Measurements from ENCODE around the gene CFAP77.

CFAP77 gene

GRCh38 chr9:132478353-132479050, 68.5 kb downstream of the CFAP77 start:
- peaks cover 6% of the 10 kb centered on the region for H3K4me1 ChIP-seq (ENCODE audit: insufficient read depth, insufficient read length)
- no peaks in the 10 kb centered on the region for H3K27me3 ChIP-seq (ENCODE audit: insufficient read depth, insufficient read length)
- H3K9me3 ChIP-seq (ENCODE audit: insufficient read depth, low read length): no peaks in the 10 kb centered on the region
- no peak for DNase-seq (ENCODE audit: low read depth, low spot score)
- no peak overlapping the region for H3K4me3 ChIP-seq (ENCODE audit: insufficient read length, low read depth)
- TF ChIP-seq ZNF274 (IDR thresholded peaks at IDR 0.05; ENCODE audit: low read depth, low read length): no peak
- TF ChIP-seq SUZ12 (IDR thresholded peaks at IDR 0.05; ENCODE audit: extremely low read depth, insufficient read depth, insufficient read length): no peak
- TF ChIP-seq YY1 (IDR thresholded peaks at IDR 0.05; ENCODE audit: insufficient read depth, insufficient read length): no peak
- H3K36me3 ChIP-seq (ENCODE audit: insufficient read depth, insufficient read length, low read length): no peaks in the 10 kb centered on the region
- H3K9ac ChIP-seq (ENCODE audit: insufficient read length, low read depth): no peak overlapping the region

GRCh38 chr9:132479733-132480132, 69.7 kb downstream of the CFAP77 start:
- no peak overlapping the region for H3K9ac ChIP-seq (ENCODE audit: insufficient read length, low read depth)
- TF ChIP-seq ZNF274 (IDR thresholded peaks at IDR 0.05; ENCODE audit: low read depth, low read length): no peak
- TF ChIP-seq SUZ12 (IDR thresholded peaks at IDR 0.05; ENCODE audit: extremely low read depth, insufficient read depth, insufficient read length): no peak
- no peak for TF ChIP-seq YY1 (IDR thresholded peaks at IDR 0.05; ENCODE audit: insufficient read depth, insufficient read length)

DNA sequence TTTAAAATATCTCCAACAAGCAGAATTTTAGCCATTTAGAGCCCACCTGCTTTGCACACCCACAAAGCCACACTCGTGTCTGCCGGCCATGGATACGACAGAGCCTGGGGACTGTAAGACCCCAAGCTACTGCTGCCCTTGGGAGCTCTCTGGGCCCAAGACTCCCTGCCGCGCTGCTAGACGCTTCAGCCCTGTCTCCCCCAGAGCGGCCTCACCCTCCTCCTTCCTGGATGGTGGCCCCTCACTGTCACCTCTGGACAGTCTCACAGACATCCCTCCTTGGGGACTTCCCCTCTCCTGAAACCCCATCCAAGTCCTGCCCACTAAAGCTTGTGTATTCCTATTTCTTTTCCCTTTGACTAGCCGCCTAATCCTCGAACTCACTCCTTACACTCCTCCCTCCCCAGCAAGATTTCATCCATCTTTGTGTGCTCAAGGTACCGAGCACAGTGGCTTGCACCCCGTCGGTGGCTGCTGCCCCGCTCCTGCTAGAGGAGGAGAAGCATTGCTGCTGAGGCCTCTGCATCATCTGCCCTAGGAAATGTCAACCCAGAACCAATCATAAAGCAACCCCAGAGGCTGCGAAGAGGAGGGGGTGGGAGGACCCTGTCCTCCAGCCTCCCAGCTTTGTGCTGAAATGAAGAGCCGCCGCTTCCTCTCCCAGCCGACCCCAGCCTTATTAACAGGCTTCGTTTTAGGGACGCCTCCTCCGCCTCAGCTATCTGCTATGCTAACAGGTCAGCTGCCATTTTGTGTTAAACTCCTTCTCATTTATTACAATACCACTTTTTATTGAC, 71.2 kb downstream of the CFAP77 start:
- TF ChIP-seq YY1 (IDR thresholded peaks at IDR 0.05; ENCODE audit: insufficient read depth, insufficient read length) (no peak), ZNF274 (IDR thresholded peaks at IDR 0.05; ENCODE audit: low read depth, low read length) (no peak), SUZ12 (IDR thresholded peaks at IDR 0.05; ENCODE audit: extremely low read depth, insufficient read depth, insufficient read length) (no peak)

More at GRCh38 chr9:132479733-132480132, 69.7 kb downstream of the CFAP77 start:
- H3K27me3 ChIP-seq (ENCODE audit: insufficient read depth, insufficient read length): no peaks in the 10 kb centered on the region
- H3K4me1 ChIP-seq (ENCODE audit: insufficient read depth, insufficient read length): peaks cover 6% of the 10 kb centered on the region
- DNase-seq (ENCODE audit: low read depth, low spot score): no peak
- H3K36me3 ChIP-seq (ENCODE audit: insufficient read depth, insufficient read length, low read length): no peaks in the 10 kb centered on the region
- H3K4me3 ChIP-seq (ENCODE audit: insufficient read length, low read depth): no peak overlapping the region
- H3K9me3 ChIP-seq (ENCODE audit: insufficient read depth, low read length): no peaks in the 10 kb centered on the region

DNA sequence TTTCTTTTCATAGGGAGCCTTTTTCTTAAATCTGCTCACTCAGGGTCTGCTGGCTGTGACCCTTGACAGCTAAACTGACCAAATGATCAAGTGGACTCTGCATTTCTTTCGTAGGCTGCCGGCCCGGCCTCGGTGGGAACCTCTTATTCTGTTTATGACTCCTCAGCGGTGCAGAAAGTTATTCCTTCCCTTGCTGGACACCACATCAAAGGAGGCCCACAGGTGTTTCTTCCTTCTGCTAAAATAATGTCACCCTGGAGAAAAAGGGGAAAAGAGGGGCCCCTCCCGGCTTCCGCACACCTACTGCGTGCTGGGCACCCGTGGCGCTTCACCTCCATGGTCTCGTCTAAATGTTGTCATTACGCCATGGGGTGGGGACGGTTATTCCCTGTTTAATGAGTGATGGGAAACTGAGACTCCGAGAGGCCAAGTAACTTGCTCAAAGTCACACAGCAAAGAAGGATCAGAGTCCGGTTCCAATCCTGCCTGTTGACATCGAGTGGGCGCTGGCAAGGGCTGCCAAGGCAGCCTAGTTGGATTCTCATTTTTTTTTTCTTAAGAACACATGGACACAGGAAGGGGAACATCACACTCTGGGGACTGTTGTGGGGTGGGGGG, 72.3 kb downstream of the CFAP77 start:
- Histone ChIP-seq H3K27me3 (ENCODE audit: insufficient read depth, insufficient read length) (no peaks in the 10 kb centered on the region), H3K4me3 (ENCODE audit: insufficient read length, low read depth) (no peak overlapping the region), H3K36me3 (ENCODE audit: insufficient read depth, insufficient read length, low read length) (no peaks in the 10 kb centered on the region), H3K9me3 (ENCODE audit: insufficient read depth, low read length) (no peaks in the 10 kb centered on the region), H3K9ac (ENCODE audit: insufficient read length, low read depth) (no peak overlapping the region), H3K4me1 (ENCODE audit: insufficient read depth, insufficient read length) (peaks cover 9% of the 10 kb centered on the region)
- TF ChIP-seq YY1 (IDR thresholded peaks at IDR 0.05; ENCODE audit: insufficient read depth, insufficient read length): no peak
- no peak for TF ChIP-seq SUZ12 (IDR thresholded peaks at IDR 0.05; ENCODE audit: extremely low read depth, insufficient read depth, insufficient read length)
- no peak for TF ChIP-seq ZNF274 (IDR thresholded peaks at IDR 0.05; ENCODE audit: low read depth, low read length)
- DNase-seq (ENCODE audit: low read depth, low spot score): no peak

More for the DNA sequence above, 71.2 kb downstream of the CFAP77 start:
- Histone ChIP-seq H3K4me3 (ENCODE audit: insufficient read length, low read depth) (no peak overlapping the region), H3K9ac (ENCODE audit: insufficient read length, low read depth) (no peak overlapping the region), H3K9me3 (ENCODE audit: insufficient read depth, low read length) (no peaks in the 10 kb centered on the region), H3K36me3 (ENCODE audit: insufficient read depth, insufficient read length, low read length) (no peaks in the 10 kb centered on the region), H3K4me1 (ENCODE audit: insufficient read depth, insufficient read length) (peaks cover 6% of the 10 kb centered on the region), H3K27me3 (ENCODE audit: insufficient read depth, insufficient read length) (no peaks in the 10 kb centered on the region)
- DNase-seq (ENCODE audit: low read depth, low spot score): no peak

DNA sequence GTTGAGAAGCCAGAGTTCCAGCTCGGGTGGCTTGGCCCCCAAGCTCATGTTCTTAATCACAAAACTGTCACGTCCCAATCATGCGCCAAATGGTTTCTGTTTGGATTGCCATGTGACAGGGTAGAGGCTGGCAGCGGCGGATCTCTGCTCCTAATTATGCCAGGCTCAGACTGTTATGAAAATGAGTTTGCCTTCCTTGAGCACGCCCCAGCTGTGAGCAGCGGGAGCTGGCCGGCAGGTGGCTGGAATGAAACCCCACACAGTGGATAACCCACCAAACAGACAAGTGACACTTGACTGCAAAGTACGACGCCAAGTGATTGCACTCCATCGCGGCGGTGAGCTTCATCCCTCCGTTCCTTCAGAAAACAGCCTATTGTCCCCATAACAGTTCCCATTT, 75.4 kb downstream of the CFAP77 start:
- Histone ChIP-seq H3K4me3 (ENCODE audit: insufficient read length, low read depth) (no peak overlapping the region), H3K36me3 (ENCODE audit: insufficient read depth, insufficient read length, low read length) (no peaks in the 10 kb centered on the region), H3K9ac (ENCODE audit: insufficient read length, low read depth) (no peak overlapping the region), H3K4me1 (ENCODE audit: insufficient read depth, insufficient read length) (peaks cover 8% of the 10 kb centered on the region), H3K9me3 (ENCODE audit: insufficient read depth, low read length) (no peaks in the 10 kb centered on the region), H3K27me3 (ENCODE audit: insufficient read depth, insufficient read length) (no peaks in the 10 kb centered on the region)
- DNase-seq (ENCODE audit: low read depth, low spot score): no peak
- TF ChIP-seq YY1 (IDR thresholded peaks at IDR 0.05; ENCODE audit: insufficient read depth, insufficient read length) (no peak), SUZ12 (IDR thresholded peaks at IDR 0.05; ENCODE audit: extremely low read depth, insufficient read depth, insufficient read length) (no peak), ZNF274 (IDR thresholded peaks at IDR 0.05; ENCODE audit: low read depth, low read length) (no peak)

DNA sequence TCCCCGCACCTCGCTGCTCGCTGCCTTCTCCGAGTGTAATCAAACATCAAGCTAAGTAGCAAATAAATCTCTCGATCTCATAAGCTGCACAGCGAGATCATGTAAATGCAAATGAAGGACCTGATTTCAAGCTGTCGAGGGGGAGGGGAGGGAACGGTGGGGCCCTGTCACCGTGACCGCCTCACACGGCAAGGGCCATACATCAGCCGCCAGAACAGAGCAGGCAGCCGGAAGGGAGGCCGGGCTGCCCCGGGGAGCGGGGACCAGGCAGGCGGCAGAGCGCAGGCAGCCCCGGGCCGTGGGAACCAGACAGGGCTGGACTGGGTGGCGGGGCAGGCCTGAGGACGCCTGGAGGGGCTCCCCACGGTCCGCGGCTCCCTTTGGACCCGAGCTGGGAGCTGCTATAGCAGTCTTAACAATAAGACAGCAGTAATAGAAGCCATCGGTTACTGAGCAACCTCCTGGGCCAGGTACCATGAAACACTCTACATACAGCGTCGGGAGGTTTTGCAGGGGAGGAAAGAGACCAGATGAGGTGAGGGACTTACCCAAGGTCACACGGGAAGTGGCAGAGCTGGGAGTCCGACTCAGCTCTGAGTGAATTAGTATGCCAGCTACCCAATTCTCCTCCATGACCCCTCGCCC, 76.8 kb downstream of the CFAP77 start:
- H3K27me3 ChIP-seq (ENCODE audit: insufficient read depth, insufficient read length): no peaks in the 10 kb centered on the region
- no peaks in the 10 kb centered on the region for H3K36me3 ChIP-seq (ENCODE audit: insufficient read depth, insufficient read length, low read length)
- H3K4me3 ChIP-seq (ENCODE audit: insufficient read length, low read depth): no peak overlapping the region
- DNase-seq (ENCODE audit: low read depth, low spot score): no peak
- peaks cover 3% of the 10 kb centered on the region for H3K4me1 ChIP-seq (ENCODE audit: insufficient read depth, insufficient read length)
- TF ChIP-seq ZNF274 (IDR thresholded peaks at IDR 0.05; ENCODE audit: low read depth, low read length): no peak
- TF ChIP-seq SUZ12 (IDR thresholded peaks at IDR 0.05; ENCODE audit: extremely low read depth, insufficient read depth, insufficient read length): no peak
- no peak for TF ChIP-seq YY1 (IDR thresholded peaks at IDR 0.05; ENCODE audit: insufficient read depth, insufficient read length)
- no peak overlapping the region for H3K9ac ChIP-seq (ENCODE audit: insufficient read length, low read depth)
- no peaks in the 10 kb centered on the region for H3K9me3 ChIP-seq (ENCODE audit: insufficient read depth, low read length)

Measured in NT2/D1 (cell line).